ENCODE data around the gene ARFIP2.

ARFIP2 gene

GRCh38 chr11:6440906-6441358 is 40.2 kb downstream of the ARFIP2 start, which contains the start of gene HPX:
TSS of gene HPX (minus strand) at chr11:6440987. CDS start at chr11:6440963, 24 bp downstream.
- no peak for DNase-seq

- DNase-seq = no peak
Observed at GRCh38 chr11:6438979-6439571, 42.1 kb downstream of the ARFIP2 start.

GRCh38 chr11:6437993-6438392 is 43.1 kb downstream of the ARFIP2 start:
- DNase-seq = no peak

GRCh38 chr11:6437423-6437822 is 43.7 kb downstream of the ARFIP2 start:
- no peak for DNase-seq

- no peak for DNase-seq
Observed at GRCh38 chr11:6433998-6434660, 47.0 kb downstream of the ARFIP2 start.

- DNase-seq = no peak
Observed at GRCh38 chr11:6431861-6432260, 49.3 kb downstream of the ARFIP2 start.

GRCh38 chr11:6427516-6427915 is 53.6 kb downstream of the ARFIP2 start:
- no peak for DNase-seq
